H1 (cell line): ENCODE measurements around the gene PLEKHS1. TPM values are rescaled to one million over a fixed set of nuclear protein-coding genes. Genes with fewer than 3 reads are reported as not detected.
A peak's percentile ranks its signal among the peaks of the same experiment; 100 is the strongest.
"Not testable (repeated sequence)": the region's sequence is repeated elsewhere in the genome, so short reads cannot be mapped to it uniquely, and the experiment has no call there.

ENCODE experiments used
- CTCF ChIA-PET: fragments of 300-600 bp; sonication (Branson Sonifier 250); formaldehyde crosslinking; loops from one replicate; lab custom pipeline; 2021; ENCODE audit not compliant: partially characterized antibody; lab: Charles Lee
- POLR2A ChIA-PET: fragments of 300-600 bp; sonication (Branson Sonifier 250); formaldehyde crosslinking; loops from one replicate; lab custom pipeline; 2021; ENCODE audit warnings: inconsistent platforms; ENCODE audit not compliant: partially characterized antibody; lab: Charles Lee
- DNase-seq, 2 experiments: peaks; one replicate each; pipeline versions ENCODE4 v3.0.0 to v3.0.0-alpha.2; 2010 to 2022; ENCODE audit warnings: low spot score in 2 of 2, low read depth in 1 of 2, mixed read lengths in 1 of 2
- FAIRE-seq: peaks from 2 replicates; lab custom pipeline; 2011; peaks lifted over from hg19 to GRCh38; lab: Jason Lieb, UNC
- H2AFZ ChIP-seq: 2 replicates; pipeline ENCODE4 v1.8.1; 2012; ENCODE audit warnings: low read length, inconsistent platforms
- H2AK5ac ChIP-seq: 2 replicates; pipeline ENCODE4 v1.6.1; 2013; ENCODE audit warnings: low read depth, low read length
- H2BK120ac ChIP-seq: replicated peaks from 2 replicates; pipeline ENCODE3; 2013; ENCODE audit warnings: low read depth, low read length, inconsistent platforms
- H2BK12ac ChIP-seq: 2 replicates; pipeline ENCODE4 v1.6.1; 2013; ENCODE audit warnings: low read depth, low read length
- H2BK15ac ChIP-seq: 2 replicates; pipeline ENCODE4 v1.6.1; 2013; ENCODE audit warnings: low read length
- H2BK20ac ChIP-seq: 2 replicates; pipeline ENCODE4 v1.6.1; 2013; ENCODE audit warnings: low read length
- H2BK5ac ChIP-seq: 2 replicates; pipeline ENCODE4 v1.6.1; 2013; ENCODE audit warnings: low read depth, low read length
- H3K14ac ChIP-seq: 2 replicates; pipeline ENCODE4 v1.6.1; 2013; ENCODE audit warnings: inconsistent platforms; ENCODE audit not compliant: insufficient read length
- H3K18ac ChIP-seq: 2 replicates; pipeline ENCODE4 v1.6.1; 2013; ENCODE audit warnings: low read length; ENCODE audit errors: extremely low read depth
- H3K23ac ChIP-seq: 2 replicates; pipeline ENCODE4 v1.6.1; 2013; ENCODE audit warnings: inconsistent platforms; ENCODE audit not compliant: insufficient read length
- H3K23me2 ChIP-seq: 2 replicates; pipeline ENCODE4 v1.6.1; 2013; ENCODE audit warnings: low read depth, low read length
- H3K27ac ChIP-seq: 2 replicates; pipeline ENCODE4 v1.6.1; 2011; ENCODE audit warnings: low read depth, low read length, inconsistent platforms
- H3K27me3 ChIP-seq, 4 experiments: replicated peaks in 1 of 4; 1 replicate in 1 of 4; 2 replicates in 3 of 4; pipeline versions ENCODE4 v1.6.1 to v1.8.1; 2011 to 2013; ENCODE audit warnings: low read length in 3 of 4, mild to moderate bottlenecking in 3 of 4, inconsistent platforms in 2 of 4, mixed read lengths in 2 of 4, moderate library complexity in 1 of 4; ENCODE audit not compliant: control insufficient read depth in 3 of 4, insufficient read depth in 3 of 4; ENCODE audit errors: extremely low read depth in 1 of 4
- H3K36me3 ChIP-seq, 4 experiments: 2 replicates each; pipeline versions ENCODE4 v1.6.1 to v1.8.1; 2011 to 2013; ENCODE audit warnings: mild to moderate bottlenecking in 4 of 4, low read length in 3 of 4, moderate library complexity in 2 of 4, control low read depth in 1 of 4, inconsistent platforms in 1 of 4; ENCODE audit not compliant: insufficient read depth in 4 of 4, control insufficient read depth in 2 of 4
- H3K4ac ChIP-seq: replicated peaks from 2 replicates; pipeline ENCODE3; 2013; ENCODE audit warnings: low read length, low read depth, mixed read lengths, inconsistent platforms; ENCODE audit not compliant: insufficient read length
- H3K4me1 ChIP-seq, 4 experiments: replicated peaks in 1 of 4; 1 replicate in 1 of 4; 2 replicates in 3 of 4; pipeline versions ENCODE4 v1.6.1 to v1.8.1; 2011 to 2013; ENCODE audit warnings: low read length in 3 of 4, inconsistent platforms in 2 of 4, mixed read lengths in 1 of 4; ENCODE audit not compliant: insufficient read depth in 4 of 4, control insufficient read depth in 3 of 4
- H3K4me2 ChIP-seq, 2 experiments: 2 replicates each; pipeline versions ENCODE4 v1.6.1 to v1.8.1; 2011 to 2013; ENCODE audit warnings: low read depth in 2 of 2, low read length in 2 of 2, control low read depth in 1 of 2, inconsistent platforms in 1 of 2, mild to moderate bottlenecking in 1 of 2; ENCODE audit not compliant: insufficient read depth in 1 of 2
- H3K4me3 ChIP-seq, 4 experiments: fragments of 200-600, 300-600 bp in 1 of 4; sonication (generic), shearing (Covaris generic), sonication (Bioruptor Twin) in 1 of 4; 2 replicates each; pipeline versions ENCODE4 v1.5.1 to v1.8.1; 2011 to 2016; ENCODE audit warnings: low read length in 4 of 4, low read depth in 3 of 4, control low read depth in 2 of 4, inconsistent platforms in 2 of 4, mild to moderate bottlenecking in 2 of 4, mixed read lengths in 1 of 4, moderate library complexity in 1 of 4; ENCODE audit not compliant: insufficient read depth in 2 of 4; ENCODE audit errors: extremely low read depth in 1 of 4
- H3K56ac ChIP-seq: replicated peaks from 2 replicates; pipeline ENCODE3; 2013; ENCODE audit warnings: low read depth, mild to moderate bottlenecking, mixed read lengths, low read length, inconsistent platforms; ENCODE audit not compliant: insufficient read length
- H3K79me1 ChIP-seq: 2 replicates; pipeline ENCODE4 v1.6.1; 2013; ENCODE audit warnings: low read depth, low read length, control low read depth
- H3K79me2 ChIP-seq, 2 experiments: 2 replicates each; pipeline versions ENCODE4 v1.6.1 to v1.8.1; 2012 to 2013; ENCODE audit warnings: low read length in 2 of 2, mild to moderate bottlenecking in 2 of 2, inconsistent platforms in 1 of 2; ENCODE audit not compliant: insufficient read depth in 2 of 2, control insufficient read depth in 1 of 2
- H3K9ac ChIP-seq, 4 experiments: replicated peaks in 1 of 4; 1 replicate in 1 of 4; 2 replicates in 3 of 4; pipeline versions ENCODE4 v1.6.1 to v1.8.1; 2011 to 2013; ENCODE audit warnings: low read depth in 3 of 4, low read length in 3 of 4, control low read depth in 2 of 4, mild to moderate bottlenecking in 2 of 4, moderate library complexity in 2 of 4, inconsistent platforms in 1 of 4; ENCODE audit errors: extremely low read depth in 1 of 4
- H3K9me3 ChIP-seq, 2 experiments: 2 replicates each; pipeline versions ENCODE4 v1.6.1 to v1.8.1; 2012 to 2013; ENCODE audit warnings: mild to moderate bottlenecking in 2 of 2, moderate library complexity in 2 of 2, control low read depth in 1 of 2, inconsistent platforms in 1 of 2, low read depth in 1 of 2, low read length in 1 of 2, mixed read lengths in 1 of 2; ENCODE audit not compliant: insufficient read depth in 2 of 2
- H4K20me1 ChIP-seq, 2 experiments: replicated peaks in 1 of 2; 2 replicates each; pipeline versions ENCODE3 to v1.8.1; 2011 to 2013; ENCODE audit warnings: inconsistent platforms in 2 of 2, low read length in 2 of 2, mild to moderate bottlenecking in 1 of 2; ENCODE audit not compliant: insufficient read depth in 2 of 2, control insufficient read depth in 1 of 2
- H4K5ac ChIP-seq: 2 replicates; pipeline ENCODE4 v1.6.1; 2013; ENCODE audit warnings: low read length, low read depth, mixed read lengths, inconsistent platforms; ENCODE audit not compliant: insufficient read length
- H4K8ac ChIP-seq: 2 replicates; pipeline ENCODE4 v1.8.0; 2013; ENCODE audit warnings: mild to moderate bottlenecking, moderate library complexity, low read length, inconsistent platforms; ENCODE audit not compliant: insufficient read depth; ENCODE audit errors: extremely low read depth
- H4K91ac ChIP-seq: replicated peaks from 2 replicates; pipeline ENCODE3; 2013; ENCODE audit warnings: low read length, mixed read lengths, inconsistent platforms; ENCODE audit not compliant: insufficient read length
- CHD2 ChIP-seq: IDR thresholded peaks from 2 replicates; pipeline ENCODE4 v1.6.1; 2012; ENCODE audit warnings: low read length, improper control_type of control experiment
- WGBS, 2 experiments: shearing (Covaris generic) in 1 of 2; methylation state at CpG; one replicate each; pipeline versions ENCODE4 v1.1.6 to v1.1.7; 2013 to 2015; ENCODE audit warnings: low lambda C conversion rate in 2 of 2, mixed read lengths in 2 of 2, inconsistent platforms in 1 of 2, low coverage in 1 of 2, missing lambda C conversion rate in 1 of 2; ENCODE audit not compliant: insufficient replicate concordance in 2 of 2, insufficient coverage in 1 of 2, insufficient read length in 1 of 2; ENCODE audit errors: extremely low coverage in 1 of 2, missing lambda C conversion rate in 1 of 2; 5-methylcytosine and 5-hydroxymethylcytosine counted together
- microRNA-seq, 2 experiments: library from miRNA; unstranded; fragments of <30 nt; microRNA quantifications; one replicate each; pipeline versions ENCODE4 to v1.2.0, GENCODE V29; 2016 to 2020; ENCODE audit warnings: borderline microRNAs expressed in 2 of 2, borderline number of aligned reads in 2 of 2, borderline replicate concordance in 1 of 2
- polyA plus RNA-seq, 7 experiments: library from polyadenylated mRNA; depleted of rRNA in 3 of 7; stranded (reverse) in 5 of 7; unstranded in 2 of 7; fragments of >200 nt in 5 of 7; fragments of 200-250 nt in 2 of 7; gene quantifications; 1 replicate in 5 of 7; 2 replicates in 1 of 7; 4 replicates in 1 of 7; pipeline versions ENCODE4 v1.2.1 to v1.2.3, GENCODE V29; 2011 to 2013; ENCODE audit warnings: missing spikeins in 2 of 7, mixed read lengths in 2 of 7
- small RNA-seq: library from polyadenylated mRNA; stranded (forward); fragments of <200 nt; extraction: miRNeasy Mini kit (QIAGEN cat#:217004); gene quantifications from one replicate; pipeline ENCODE3, GENCODE V24; 2013; ENCODE audit not compliant: insufficient read depth
- total RNA-seq: library from RNA; stranded (reverse); fragmentation: NEBNext Ultra II Directional; extraction: Animal tissue kit (Norgen Biotek cat#: 25700); gene quantifications from 2 replicates; pipeline ENCODE4 v1.2.1, GENCODE V29; 2021

Gene PLEKHS1
- total and polyA plus RNA-seq, 2 of the 8 experiments (the other 6 are each of a cell fraction or from before 2014, with no cell fraction given): not detected

DNA sequence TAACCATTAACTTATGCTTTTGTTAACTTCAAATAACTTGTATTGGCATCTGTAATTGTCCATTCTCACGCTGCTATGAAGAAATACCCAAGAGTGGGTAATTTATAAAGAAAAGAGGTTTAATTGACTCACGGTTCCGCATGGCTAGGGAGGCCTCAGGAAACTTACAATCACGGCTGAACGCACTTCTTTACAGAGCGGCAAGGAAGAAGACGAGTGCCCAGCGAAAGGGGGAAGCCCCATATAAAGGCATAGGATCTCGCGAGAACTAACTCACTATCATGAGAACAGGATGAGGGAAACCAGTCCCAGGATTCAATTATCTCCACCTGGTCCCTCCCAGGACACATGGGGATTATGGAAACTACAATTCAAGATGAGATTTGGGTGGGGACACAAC lies 77.1 kb downstream of the PLEKHS1 start:
- H4K91ac ChIP-seq, DNase-seq, H3K27ac ChIP-seq, H3K36me3 ChIP-seq, H3K4me1 ChIP-seq, FAIRE-seq, H3K18ac ChIP-seq, H3K4me3 ChIP-seq, H3K9me3 ChIP-seq, POLR2A ChIA-PET, H2BK120ac ChIP-seq, H3K79me1 ChIP-seq, H3K4me2 ChIP-seq, H4K20me1 ChIP-seq, H2AK5ac ChIP-seq, H3K4ac ChIP-seq, H3K9ac ChIP-seq, H4K5ac ChIP-seq, H2BK5ac ChIP-seq, H4K8ac ChIP-seq, H3K14ac ChIP-seq, H2AFZ ChIP-seq, H3K79me2 ChIP-seq, H3K56ac ChIP-seq, H3K27me3 ChIP-seq, H3K23me2 ChIP-seq, H2BK20ac ChIP-seq, H2BK12ac ChIP-seq, H2BK15ac ChIP-seq, H3K23ac ChIP-seq: not testable (repeated sequence)
- CTCF ChIA-PET: interaction anchor here (1.0 kb wide), 1 partner anchor 29 kb away, joined by 5 read pairs; no protein-coding TSS in a partner anchor
- 95% methylated on average over 10 of the region's 10 CpGs; no CpG with 5 or more reads in 1 of the 2 experiments for WGBS, 2 experiments
- TF ChIP-seq CHD2: peak; percentile 72

Small RNAs within 50 kb of the gene (microRNA-seq; reads per million reads assigned to microRNA genes)
- gene MIR4483: 0 reads per million in 2 experiments

Small RNAs within 50 kb of the gene (small RNA-seq; reads per million reads assigned to genes)
- not detected for gene RF00560

Other genes with a start within 250 kb of the PLEKHS1 start
- gene HABP2, start 198.6 kb upstream of the PLEKHS1 start, total RNA-seq: not detected in 2 replicates
- not detected in 2 replicates for gene HABP2, start 198.6 kb upstream of the PLEKHS1 start, polyA plus RNA-seq (2011; rRNA removed)
- gene NRAP, start 87.6 kb upstream of the PLEKHS1 start, total RNA-seq: not detected in 2 replicates
- not detected in 2 replicates for gene NRAP, start 87.6 kb upstream of the PLEKHS1 start, polyA plus RNA-seq (2011; rRNA removed)
- 4.1 and 5.0 TPM in 2 replicates for gene CASP7, start 71.8 kb upstream of the PLEKHS1 start, total RNA-seq
- gene CASP7, start 71.8 kb upstream of the PLEKHS1 start, polyA plus RNA-seq (2011; rRNA removed): 1.3 and 2.3 TPM in 2 replicates
- 10.1 and 11.4 TPM in 2 replicates for gene DCLRE1A, start 102.4 kb downstream of the PLEKHS1 start, total RNA-seq
- 4.6 and 8.1 TPM in 2 replicates for gene DCLRE1A, start 102.4 kb downstream of the PLEKHS1 start, polyA plus RNA-seq (2011; rRNA removed)
- 21.6 and 25.6 TPM in 2 replicates for gene NHLRC2, start 103.0 kb downstream of the PLEKHS1 start, total RNA-seq
- 4.4 and 4.9 TPM in 2 replicates for gene NHLRC2, start 103.0 kb downstream of the PLEKHS1 start, polyA plus RNA-seq (2011; rRNA removed)